ENCODE measurements around the gene KCNQ2.

The KCNQ2 gene

DNA sequence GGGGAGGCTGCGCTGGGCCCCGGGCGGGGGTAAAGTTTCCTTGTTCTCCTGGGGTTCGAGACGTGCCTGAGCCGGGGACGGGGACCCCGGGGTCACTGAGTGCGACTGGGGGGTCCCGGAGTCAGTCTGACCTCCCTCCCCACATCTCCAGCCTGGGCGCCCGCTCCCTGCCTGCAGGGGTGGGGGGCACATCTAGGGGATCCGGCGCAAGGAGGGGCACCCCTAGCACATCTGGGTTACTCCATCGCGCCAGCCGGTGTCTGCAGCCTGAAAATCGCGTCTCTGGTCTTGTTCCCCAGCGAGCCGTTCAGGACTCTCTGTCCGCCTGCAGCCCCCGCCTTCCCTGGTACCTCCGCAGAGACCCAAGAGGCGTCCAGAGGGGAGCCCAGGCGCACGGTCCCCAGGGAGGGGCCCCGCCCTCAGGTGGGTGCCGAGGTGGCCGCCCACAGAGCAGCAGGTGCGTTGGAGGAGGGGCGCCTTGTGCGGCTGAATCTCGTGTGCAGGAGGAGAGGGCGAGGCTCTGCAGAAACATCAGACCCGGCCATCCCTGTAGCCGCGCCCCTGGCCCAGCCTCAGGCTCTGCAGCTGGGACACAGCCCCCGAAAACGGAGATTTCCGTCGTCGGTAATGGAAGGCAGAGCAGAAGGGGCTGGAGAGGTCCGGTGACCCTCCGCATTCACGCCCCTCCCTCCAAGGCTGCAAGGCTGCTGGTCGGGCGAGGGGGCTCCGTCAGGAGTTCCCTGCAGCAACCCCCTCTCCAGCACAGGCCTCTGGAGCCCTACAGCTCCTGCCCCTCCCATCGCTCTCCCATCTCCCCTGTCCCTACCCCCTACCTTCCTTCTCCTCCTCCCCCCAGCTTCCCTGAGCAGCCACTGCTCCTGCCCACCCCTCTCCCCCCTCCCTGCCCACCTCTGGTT is 110.7 kb downstream of the KCNQ2 start:
- DNase-seq (ENCODE audit: low read depth in 1 of 2, low spot score in 1 of 2) = no peak
- Histone ChIP-seq H3K27ac (replicated peaks) (no peak overlapping the region), H3K4me3 (replicated peaks; ENCODE audit: insufficient read depth, low read length) (no peak overlapping the region), H3K27me3 (ENCODE audit: insufficient read depth, poor library complexity, severe bottlenecking) (peaks cover 22% of the 10 kb centered on the region)
- TF ChIP-seq SPI1 (IDR thresholded peaks at IDR 0.05; ENCODE audit: borderline replicate concordance, low read depth) = no peak
- TF ChIP-seq, protein P1, sequence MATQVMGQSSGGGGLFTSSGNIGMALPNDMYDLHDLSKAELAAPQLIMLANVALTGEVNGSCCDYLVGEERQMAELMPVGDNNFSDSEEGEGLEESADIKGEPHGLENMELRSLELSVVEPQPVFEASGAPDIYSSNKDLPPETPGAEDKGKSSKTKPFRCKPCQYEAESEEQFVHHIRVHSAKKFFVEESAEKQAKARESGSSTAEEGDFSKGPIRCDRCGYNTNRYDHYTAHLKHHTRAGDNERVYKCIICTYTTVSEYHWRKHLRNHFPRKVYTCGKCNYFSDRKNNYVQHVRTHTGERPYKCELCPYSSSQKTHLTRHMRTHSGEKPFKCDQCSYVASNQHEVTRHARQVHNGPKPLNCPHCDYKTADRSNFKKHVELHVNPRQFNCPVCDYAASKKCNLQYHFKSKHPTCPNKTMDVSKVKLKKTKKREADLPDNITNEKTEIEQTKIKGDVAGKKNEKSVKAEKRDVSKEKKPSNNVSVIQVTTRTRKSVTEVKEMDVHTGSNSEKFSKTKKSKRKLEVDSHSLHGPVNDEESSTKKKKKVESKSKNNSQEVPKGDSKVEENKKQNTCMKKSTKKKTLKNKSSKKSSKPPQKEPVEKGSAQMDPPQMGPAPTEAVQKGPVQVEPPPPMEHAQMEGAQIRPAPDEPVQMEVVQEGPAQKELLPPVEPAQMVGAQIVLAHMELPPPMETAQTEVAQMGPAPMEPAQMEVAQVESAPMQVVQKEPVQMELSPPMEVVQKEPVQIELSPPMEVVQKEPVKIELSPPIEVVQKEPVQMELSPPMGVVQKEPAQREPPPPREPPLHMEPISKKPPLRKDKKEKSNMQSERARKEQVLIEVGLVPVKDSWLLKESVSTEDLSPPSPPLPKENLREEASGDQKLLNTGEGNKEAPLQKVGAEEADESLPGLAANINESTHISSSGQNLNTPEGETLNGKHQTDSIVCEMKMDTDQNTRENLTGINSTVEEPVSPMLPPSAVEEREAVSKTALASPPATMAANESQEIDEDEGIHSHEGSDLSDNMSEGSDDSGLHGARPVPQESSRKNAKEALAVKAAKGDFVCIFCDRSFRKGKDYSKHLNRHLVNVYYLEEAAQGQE (IDR thresholded peaks at IDR 0.05; ENCODE audit: insufficient replicate concordance, low read depth) = no peak
- no peak for TF ChIP-seq CTCF (IDR thresholded peaks at IDR 0.05; ENCODE audit: insufficient read depth, low read length)
- TF ChIP-seq POLR2AphosphoS5 (IDR thresholded peaks at IDR 0.05; ENCODE audit: low read depth) = no peak
- no peak for TF ChIP-seq GABPA (IDR thresholded peaks at IDR 0.05; ENCODE audit: low read depth)

DNA sequence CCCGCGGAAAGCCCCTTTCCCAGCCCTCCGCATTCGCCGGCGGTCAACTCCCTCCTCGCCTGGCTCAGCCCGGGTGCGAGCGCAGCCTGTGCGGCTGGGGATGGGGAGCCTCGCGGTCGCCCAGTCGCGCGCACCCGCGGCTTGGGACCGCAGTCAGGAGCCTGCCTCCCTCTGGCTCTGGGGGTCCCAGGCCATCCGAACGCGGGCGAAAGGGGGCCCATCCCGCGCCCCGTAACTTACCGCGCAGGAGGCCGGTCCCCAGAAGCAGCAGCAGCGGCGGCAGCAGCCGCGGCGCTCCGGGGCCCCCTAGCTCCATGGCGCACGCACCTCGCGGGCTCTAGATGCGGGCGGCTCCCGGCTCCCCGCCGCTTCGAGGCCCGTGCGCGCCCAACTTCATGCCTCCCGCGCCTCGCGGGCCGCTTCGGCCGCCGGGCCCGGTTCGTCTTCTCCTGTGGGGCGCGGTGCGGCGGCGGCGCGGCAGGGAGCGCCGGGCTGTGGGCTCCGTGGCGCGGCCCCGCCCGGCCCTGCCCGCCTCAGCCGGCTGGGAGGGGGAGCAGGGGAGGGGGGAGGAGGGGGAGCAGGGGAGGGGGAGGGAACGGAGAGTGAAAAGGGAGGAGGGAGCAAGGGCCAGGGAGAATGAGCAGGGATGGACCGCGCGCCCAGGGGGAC is 111.5 kb downstream of the KCNQ2 start, which contains the start of gene CHRNA4:
TSS of gene CHRNA4 (minus strand) at position 500 of the 669 bp plus-strand sequence. CDS start at position 316, 184 bp downstream.
- H3K27ac ChIP-seq (replicated peaks) = no peak within 1 kb of the TSS
- H3K27me3 ChIP-seq (ENCODE audit: insufficient read depth, poor library complexity, severe bottlenecking) = peaks cover 22% of the 10 kb centered on the region
- H3K4me3 ChIP-seq (replicated peaks; ENCODE audit: insufficient read depth, low read length) = no peak within 1 kb of the TSS
- TF ChIP-seq GABPA (IDR thresholded peaks at IDR 0.05; ENCODE audit: low read depth) = no peak
- TF ChIP-seq CTCF (IDR thresholded peaks at IDR 0.05; ENCODE audit: insufficient read depth, low read length) = no peak
- no peak for TF ChIP-seq POLR2AphosphoS5 (IDR thresholded peaks at IDR 0.05; ENCODE audit: low read depth)
- TF ChIP-seq SPI1 (IDR thresholded peaks at IDR 0.05; ENCODE audit: borderline replicate concordance, low read depth) = no peak
- TF ChIP-seq, protein P1 (IDR thresholded peaks at IDR 0.05; ENCODE audit: insufficient replicate concordance, low read depth) = no peak
- no peak for DNase-seq (ENCODE audit: low read depth in 1 of 2, low spot score in 1 of 2)

DNA sequence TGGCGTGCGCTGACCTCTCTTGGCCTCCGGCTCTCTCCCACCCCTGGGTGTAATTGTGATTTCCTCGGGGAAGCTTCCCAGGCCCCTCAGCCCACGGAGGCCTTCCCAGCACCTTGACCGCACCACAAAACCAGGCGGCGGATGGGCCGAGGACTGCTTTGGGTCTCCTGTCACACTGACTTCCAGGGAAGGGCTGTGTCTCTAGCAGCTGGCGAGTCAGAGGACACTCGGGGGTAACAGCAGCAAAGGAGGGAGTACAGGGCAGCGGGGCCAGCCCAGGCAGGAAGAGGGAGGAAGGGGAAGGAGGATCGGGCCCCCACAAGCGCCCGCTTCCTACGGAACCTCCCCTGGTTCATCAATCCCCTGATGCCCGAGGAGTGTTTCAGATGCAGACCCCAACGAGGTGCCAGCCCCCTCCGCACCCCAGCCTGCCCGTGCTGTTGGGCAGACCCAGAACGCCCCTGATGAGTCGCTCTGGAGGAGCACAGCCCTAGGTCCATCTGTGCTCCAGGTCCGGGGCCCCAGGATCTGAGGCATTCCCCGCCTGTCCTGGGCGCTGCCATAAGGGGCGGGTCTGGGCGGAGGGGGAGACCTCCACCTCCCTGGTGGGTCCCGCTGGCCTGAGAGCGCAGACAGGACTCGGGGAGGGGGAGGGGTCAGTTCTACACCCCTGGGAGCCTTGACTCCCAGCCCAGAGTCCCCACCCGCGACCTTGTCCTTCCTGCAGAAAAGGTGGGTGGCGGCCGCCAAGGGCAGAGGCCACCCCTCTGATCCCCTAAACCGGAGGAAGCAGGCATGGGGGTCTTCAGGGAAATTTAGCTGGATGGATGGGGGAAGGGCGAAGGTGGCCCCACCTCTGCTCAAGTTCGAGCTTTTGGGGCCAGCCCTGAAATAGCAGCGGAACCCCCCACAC is 112.3 kb downstream of the KCNQ2 start:
- no peak for TF ChIP-seq SPI1 (IDR thresholded peaks at IDR 0.05; ENCODE audit: borderline replicate concordance, low read depth)
- no peak for TF ChIP-seq GABPA (IDR thresholded peaks at IDR 0.05; ENCODE audit: low read depth)
- TF ChIP-seq CTCF (IDR thresholded peaks at IDR 0.05; ENCODE audit: insufficient read depth, low read length) = no peak
- no peak for TF ChIP-seq POLR2AphosphoS5 (IDR thresholded peaks at IDR 0.05; ENCODE audit: low read depth)
- TF ChIP-seq, protein P1 (IDR thresholded peaks at IDR 0.05; ENCODE audit: insufficient replicate concordance, low read depth) = no peak
- H3K27me3 ChIP-seq (ENCODE audit: insufficient read depth, poor library complexity, severe bottlenecking) = peaks cover 22% of the 10 kb centered on the region
- DNase-seq (ENCODE audit: low read depth in 1 of 2, low spot score in 1 of 2) = no peak
- H3K27ac ChIP-seq (replicated peaks) = no peak overlapping the region
- no peak overlapping the region for H3K4me3 ChIP-seq (replicated peaks; ENCODE audit: insufficient read depth, low read length)

All from HL-60 (cell line).